GM19025 (cell line): ENCODE measurements around the gene GMPPA.

Experiments
- ATAC-seq: cut with Tn5 transposase; IDR thresholded peaks from one replicate; pipeline ENCODE4 v1.9.1; 2021; ENCODE audit warnings: mild to moderate bottlenecking, low read depth, moderate library complexity; ENCODE audit not compliant: unreplicated experiment

GMPPA gene

GRCh38 chr2:219483451-219484342 lies 15.0 kb upstream of the GMPPA start:
- ATAC-seq, result no peak

- ATAC-seq, result no peak
These were observed 14.1 kb upstream of the GMPPA start for GRCh38 chr2:219484343-219485200.

- no peak for ATAC-seq
These were observed 13.5 kb upstream of the GMPPA start for GRCh38 chr2:219485201-219485580.

- ATAC-seq, result no peak
These were observed 12.2 kb upstream of the GMPPA start for GRCh38 chr2:219486380-219486959.

GRCh38 chr2:219488149-219488843 lies 10.4 kb upstream of the GMPPA start:
- no peak for ATAC-seq

- no peak for ATAC-seq
These were observed 9.9 kb upstream of the GMPPA start for GRCh38 chr2:219488844-219489194.

GRCh38 chr2:219489315-219489714 lies 9.4 kb upstream of the GMPPA start:
- no peak for ATAC-seq

- no peak for ATAC-seq
These were observed 8.5 kb upstream of the GMPPA start for GRCh38 chr2:219490186-219490585.

GRCh38 chr2:219490600-219491130 lies 8.0 kb upstream of the GMPPA start:
- no peak for ATAC-seq

- ATAC-seq, result no peak
These were observed 7.3 kb upstream of the GMPPA start for GRCh38 chr2:219491278-219491963.

- no peak for ATAC-seq
These were observed 6.1 kb upstream of the GMPPA start for GRCh38 chr2:219492575-219492974.

- ATAC-seq, result no peak
These were observed 5.6 kb upstream of the GMPPA start for GRCh38 chr2:219493086-219493485.

- no peak for ATAC-seq
These were observed 3.6 kb upstream of the GMPPA start for GRCh38 chr2:219494952-219495530.

- ATAC-seq, result peak; percentile 16
These were observed 3.1 kb upstream of the GMPPA start for GRCh38 chr2:219495531-219496122.

GRCh38 chr2:219496247-219496824 lies 2.4 kb upstream of the GMPPA start:
- ATAC-seq, result no peak

- no peak for ATAC-seq
These were observed 1.7 kb upstream of the GMPPA start for GRCh38 chr2:219496825-219497494.

- ATAC-seq, result no peak
These were observed 1.0 kb upstream of the GMPPA start for GRCh38 chr2:219497495-219498279.

GRCh38 chr2:219499058-219499307 lies 292 bp downstream of the GMPPA start:
- ATAC-seq, result no peak
